CD4-positive, alpha-beta T cell (primary cell): Measurements from ENCODE around the gene OPALIN. TPM values are rescaled to one million over a fixed set of nuclear protein-coding genes. Genes with fewer than 3 reads are reported as not detected.

Source experiments
- ATAC-seq: fragments of 200-7000 bp; cut with Tn5 transposase; one replicate; pipeline ENCODE4 v1.10.0; 2022; ENCODE audit warnings: mild to moderate bottlenecking; ENCODE audit not compliant: poor library complexity
- CTCF ChIA-PET: fragments of 350-600 bp; sonication (Branson Sonifier 250); formaldehyde crosslinking; loops from one replicate; lab custom pipeline; 2021; ENCODE audit warnings: antibody characterized with exemption, inconsistent platforms; lab: Charles Lee
- POLR2A ChIA-PET: fragments of 350-600 bp; sonication (Branson Sonifier 250); formaldehyde crosslinking; loops from one replicate; lab custom pipeline; 2021; ENCODE audit warnings: antibody characterized with exemption, inconsistent platforms; lab: Charles Lee
- DNase-seq, 14 experiments: peaks; one replicate each; pipeline ENCODE4 v3.0.0-alpha.2; 2013 to 2020; ENCODE audit warnings: mixed read lengths in 2 of 14
- H3K27ac ChIP-seq, 2 donors: one replicate each; pipeline versions ENCODE4 v1.5.1 to v1.7.0; 2013; ENCODE audit warnings: low read length in 2 of 2, low read depth in 1 of 2, mild to moderate bottlenecking in 1 of 2
- H3K27me3 ChIP-seq, 2 experiments: 1 replicate in 1 of 2; 2 replicates in 1 of 2; pipeline versions ENCODE4 v1.6.1 to v1.7.0; 2013; ENCODE audit warnings: low read length in 2 of 2, control low read depth in 1 of 2, mild to moderate bottlenecking in 1 of 2, moderate library complexity in 1 of 2; ENCODE audit not compliant: insufficient read depth in 2 of 2, control insufficient read depth in 1 of 2
- H3K36me3 ChIP-seq: one replicate; pipeline ENCODE4 v1.6.1; 2013; ENCODE audit warnings: low read length, control low read depth; ENCODE audit not compliant: insufficient read depth
- H3K4me1 ChIP-seq: one replicate; pipeline ENCODE4 v1.6.1; 2013; ENCODE audit warnings: low read length, control low read depth; ENCODE audit not compliant: insufficient read depth
- H3K4me3 ChIP-seq: one replicate; pipeline ENCODE4 v1.5.1; 2013; ENCODE audit warnings: mild to moderate bottlenecking, low read length, moderate library complexity
- H3K9me3 ChIP-seq, 2 experiments: 1 replicate in 1 of 2; 2 replicates in 1 of 2; pipeline versions ENCODE4 v1.6.1 to v1.7.0; 2013; ENCODE audit warnings: low read length in 2 of 2, mild to moderate bottlenecking in 2 of 2, control low read depth in 1 of 2, moderate library complexity in 1 of 2; ENCODE audit not compliant: control insufficient read depth in 1 of 2, insufficient read depth in 1 of 2
- H3K27ac Mint-ChIP-seq: one replicate; pipeline ENCODE4 v1.8.0; 2020; ENCODE audit warnings: mixed read lengths
- H3K27me3 Mint-ChIP-seq: one replicate; pipeline ENCODE4 v1.8.0; 2021; ENCODE audit warnings: mixed read lengths
- H3K36me3 Mint-ChIP-seq: one replicate; pipeline ENCODE4 v1.8.0; 2021; ENCODE audit warnings: low read depth, mixed read lengths
- H3K4me1 Mint-ChIP-seq: one replicate; pipeline ENCODE4 v1.8.0; 2021; ENCODE audit warnings: low read depth, mixed read lengths
- H3K4me3 Mint-ChIP-seq: one replicate; pipeline ENCODE4 v1.8.0; 2020; ENCODE audit warnings: mild to moderate bottlenecking, mixed read lengths
- H3K9me3 Mint-ChIP-seq: one replicate; pipeline ENCODE4 v1.8.0; 2020; ENCODE audit warnings: mixed read lengths
- intact Hi-C, 2 experiments: fragments of 100-400 bp; cut with DNase I in 1 of 2; cut with micrococcal nuclease in 1 of 2; formaldehyde crosslinking; loops; one replicate each; pipeline versions ENCODE4 v1.15.1 to v1.9.0; 2023 to 2025; cut with DNase I, micrococcal nuclease
- total RNA-seq, 174 experiments: library from RNA in 2 of 174; stranded (reverse) in 2 of 174; gene quantifications; one replicate each; pipeline ENCODE4 v1.2.3 and lab custom pipeline; 2021 to 2026
- TF ChIP-seq, protein P1 (sequence below): fragments of 200-600 bp; IDR thresholded peaks from one replicate; pipeline ENCODE4 v1.8.0; 2022; ENCODE audit warnings: antibody characterized with exemption, mild to moderate bottlenecking

OPALIN gene
- total RNA-seq, 2 experiments from 2014 or later = not detected

DNA sequence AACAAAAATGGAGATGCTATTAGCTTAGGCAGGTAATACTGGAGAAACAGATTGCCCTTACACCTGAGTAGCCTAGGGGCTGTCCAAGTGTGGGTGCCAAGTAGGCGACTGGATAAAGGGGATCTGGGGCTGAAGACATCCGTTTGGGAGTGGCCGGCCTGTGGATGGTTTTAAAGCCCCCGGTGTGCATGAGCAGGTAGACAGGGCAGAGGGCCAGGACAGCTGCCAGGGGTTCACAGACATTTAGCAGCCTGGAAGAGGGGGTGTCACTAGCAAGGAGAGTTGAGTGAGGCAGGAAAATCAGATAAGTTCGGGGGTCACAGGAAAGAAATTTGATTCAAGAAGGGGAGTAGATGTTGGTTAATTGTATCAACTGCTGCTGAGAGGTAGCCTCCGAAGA is 1.5 kb upstream of the OPALIN start:
- H3K27me3 ChIP-seq = peaks cover 2 to 9% of the 10 kb centered on the region in 2 experiments
- H3K36me3 Mint-ChIP-seq = no peaks in the 10 kb centered on the region
- no peaks in the 10 kb centered on the region for H3K9me3 Mint-ChIP-seq
- H3K4me3 Mint-ChIP-seq = no peak overlapping the region
- H3K27ac ChIP-seq = no peak overlapping the region
- intact Hi-C loops = no loop called here
- CTCF ChIA-PET = no interaction called here
- H3K27me3 Mint-ChIP-seq = peaks cover 10% of the 10 kb centered on the region
- TF ChIP-seq, protein P1, sequence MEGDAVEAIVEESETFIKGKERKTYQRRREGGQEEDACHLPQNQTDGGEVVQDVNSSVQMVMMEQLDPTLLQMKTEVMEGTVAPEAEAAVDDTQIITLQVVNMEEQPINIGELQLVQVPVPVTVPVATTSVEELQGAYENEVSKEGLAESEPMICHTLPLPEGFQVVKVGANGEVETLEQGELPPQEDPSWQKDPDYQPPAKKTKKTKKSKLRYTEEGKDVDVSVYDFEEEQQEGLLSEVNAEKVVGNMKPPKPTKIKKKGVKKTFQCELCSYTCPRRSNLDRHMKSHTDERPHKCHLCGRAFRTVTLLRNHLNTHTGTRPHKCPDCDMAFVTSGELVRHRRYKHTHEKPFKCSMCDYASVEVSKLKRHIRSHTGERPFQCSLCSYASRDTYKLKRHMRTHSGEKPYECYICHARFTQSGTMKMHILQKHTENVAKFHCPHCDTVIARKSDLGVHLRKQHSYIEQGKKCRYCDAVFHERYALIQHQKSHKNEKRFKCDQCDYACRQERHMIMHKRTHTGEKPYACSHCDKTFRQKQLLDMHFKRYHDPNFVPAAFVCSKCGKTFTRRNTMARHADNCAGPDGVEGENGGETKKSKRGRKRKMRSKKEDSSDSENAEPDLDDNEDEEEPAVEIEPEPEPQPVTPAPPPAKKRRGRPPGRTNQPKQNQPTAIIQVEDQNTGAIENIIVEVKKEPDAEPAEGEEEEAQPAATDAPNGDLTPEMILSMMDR = no peak
- POLR2A ChIA-PET = no interaction called here
- H3K4me1 ChIP-seq = no peaks in the 10 kb centered on the region
- no peaks in the 10 kb centered on the region for H3K36me3 ChIP-seq
- H3K4me1 Mint-ChIP-seq = no peaks in the 10 kb centered on the region
- H3K9me3 ChIP-seq = no peaks in the 10 kb centered on the region
- DNase-seq (no peak), ATAC-seq (no peak)
- no peak overlapping the region for H3K27ac Mint-ChIP-seq
- H3K4me3 ChIP-seq = no peak overlapping the region

DNA sequence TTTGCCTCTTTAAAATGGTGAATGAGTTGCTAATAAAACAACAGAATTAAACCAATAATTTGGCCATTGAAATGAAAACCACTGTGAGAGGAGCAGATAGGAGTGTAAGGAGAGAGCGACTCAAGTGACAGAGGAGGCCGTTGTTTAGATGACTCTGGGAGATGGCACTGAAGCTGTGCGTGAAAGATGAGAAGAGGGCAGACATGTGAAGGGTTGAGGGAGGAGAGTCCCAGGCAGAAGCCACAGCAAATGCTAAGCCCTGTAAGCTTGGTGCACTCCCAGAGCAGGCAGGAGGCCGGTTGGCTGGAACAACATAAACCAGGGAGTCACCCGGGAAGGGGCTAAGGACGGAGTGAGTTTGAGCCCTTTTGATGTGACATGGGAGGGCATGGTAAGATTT is 814 bp upstream of the OPALIN start:
- H3K27ac Mint-ChIP-seq = no peak overlapping the region
- peaks cover 14% of the 10 kb centered on the region for H3K27me3 Mint-ChIP-seq
- no peak overlapping the region for H3K4me3 ChIP-seq
- H3K36me3 ChIP-seq = no peaks in the 10 kb centered on the region
- no peaks in the 10 kb centered on the region for H3K9me3 ChIP-seq
- peaks cover 5 to 12% of the 10 kb centered on the region in 2 experiments for H3K27me3 ChIP-seq
- POLR2A ChIA-PET = no interaction called here
- CTCF ChIA-PET = no interaction called here
- TF ChIP-seq, protein P1 = no peak
- H3K4me1 Mint-ChIP-seq = no peaks in the 10 kb centered on the region
- no peak overlapping the region for H3K4me3 Mint-ChIP-seq
- H3K36me3 Mint-ChIP-seq = no peaks in the 10 kb centered on the region
- H3K27ac ChIP-seq = no peak overlapping the region
- H3K9me3 Mint-ChIP-seq = no peaks in the 10 kb centered on the region
- intact Hi-C loops = no loop called here
- ATAC-seq (no peak), DNase-seq (no peak)
- H3K4me1 ChIP-seq = no peaks in the 10 kb centered on the region

DNA sequence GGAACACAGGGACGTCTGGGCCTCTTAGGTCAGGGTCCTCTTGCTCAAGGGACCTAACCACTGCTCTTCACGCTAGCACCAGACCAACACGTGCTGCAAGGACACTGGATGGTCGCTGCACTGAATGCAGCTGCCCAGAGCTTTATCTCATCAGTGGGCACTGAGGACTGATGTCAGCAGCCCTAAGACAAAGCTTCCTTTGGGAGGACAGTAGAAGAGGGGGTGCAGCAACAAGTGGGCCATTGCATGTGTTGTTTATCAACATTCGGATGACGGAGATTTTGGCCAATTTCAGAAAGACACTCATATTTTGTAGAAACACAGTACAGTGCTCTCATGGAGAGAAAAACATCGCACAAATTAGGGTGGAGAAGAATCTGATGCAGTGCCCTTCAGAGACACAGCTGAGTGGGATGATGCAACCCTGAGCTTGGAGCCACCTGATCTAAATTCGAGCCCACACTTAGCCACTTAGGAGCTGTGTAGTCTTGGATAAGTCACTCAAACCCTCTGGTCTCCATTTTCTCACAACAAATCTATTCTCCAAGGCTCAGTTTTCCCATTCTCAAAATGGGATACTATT is 1.7 kb downstream of the OPALIN start:
- Histone ChIP-seq H3K4me1 (no peaks in the 10 kb centered on the region), H3K27me3 (peaks cover 8 to 12% of the 10 kb centered on the region in 2 experiments), H3K36me3 (no peaks in the 10 kb centered on the region), H3K27ac (no peak overlapping the region), H3K9me3 (no peaks in the 10 kb centered on the region), H3K4me3 (no peak overlapping the region)
- peaks cover 18% of the 10 kb centered on the region for H3K27me3 Mint-ChIP-seq
- no peaks in the 10 kb centered on the region for H3K9me3 Mint-ChIP-seq
- H3K4me1 Mint-ChIP-seq = no peaks in the 10 kb centered on the region
- intact Hi-C loops = no loop called here
- DNase-seq (no peak), ATAC-seq (no peak)
- H3K36me3 Mint-ChIP-seq = no peaks in the 10 kb centered on the region
- no peak overlapping the region for H3K4me3 Mint-ChIP-seq
- H3K27ac Mint-ChIP-seq = no peak overlapping the region
- TF ChIP-seq, protein P1 = no peak
- POLR2A ChIA-PET = no interaction called here
- CTCF ChIA-PET = interaction anchor here (0.6 kb wide), 1 partner anchor 636 kb away, joined by 4 read pairs; no protein-coding TSS in a partner anchor
